IPS DF 6.9 (cell line): Measurements from ENCODE around the gene CSH1.
A peak's percentile ranks its signal among the peaks of the same experiment; 100 is the strongest.
"Not testable (repeated sequence)": the region's sequence is repeated elsewhere in the genome, so short reads cannot be mapped to it uniquely, and the experiment has no call there.

Experiments used
- DNase-seq: peaks from one replicate; pipeline ENCODE4 v3.0.0-alpha.2; 2013; ENCODE audit warnings: low read depth, low spot score
- H3K27ac ChIP-seq: one replicate; pipeline ENCODE4 v1.5.1; 2013; ENCODE audit warnings: low read length, control low read depth
- H3K27me3 ChIP-seq: 2 replicates; pipeline ENCODE4 v1.6.1; 2013; ENCODE audit warnings: mild to moderate bottlenecking, low read length; ENCODE audit not compliant: control insufficient read depth, insufficient read depth
- H3K36me3 ChIP-seq: 2 replicates; pipeline ENCODE4 v1.6.1; 2013; ENCODE audit warnings: low read length; ENCODE audit not compliant: control insufficient read depth, insufficient read depth
- H3K4me1 ChIP-seq: 2 replicates; pipeline ENCODE4 v1.6.1; 2013; ENCODE audit warnings: low read length; ENCODE audit not compliant: control insufficient read depth, insufficient read depth
- H3K4me3 ChIP-seq: 2 replicates; pipeline ENCODE4 v1.5.1; 2013; ENCODE audit warnings: mild to moderate bottlenecking, low read length
- H3K9me3 ChIP-seq: 2 replicates; pipeline ENCODE4 v1.6.1; 2013; ENCODE audit warnings: low read length, inconsistent platforms; ENCODE audit not compliant: control insufficient read depth, insufficient read depth
- WGBS: extraction: QIAGEN DNeasy Blood & Tissue Kit; methylation state at CpG from one replicate; pipeline ENCODE4 v1.1.7; 2013; ENCODE audit warnings: mixed read lengths, missing lambda C conversion rate; ENCODE audit not compliant: insufficient read length, insufficient coverage; 5-methylcytosine and 5-hydroxymethylcytosine counted together

Gene CSH1

GRCh38 chr17:63859257-63859656 is 37.1 kb downstream of the CSH1 start:
- no peak overlapping the region for H3K27ac ChIP-seq
- no peak overlapping the region for H3K4me3 ChIP-seq
- no peaks in the 10 kb centered on the region for H3K36me3 ChIP-seq
- WGBS = no CpG with 5 or more reads among the region's 3 CpGs
- no peaks in the 10 kb centered on the region for H3K4me1 ChIP-seq
- H3K9me3 ChIP-seq = no peaks in the 10 kb centered on the region
- H3K27me3 ChIP-seq = no peaks in the 10 kb centered on the region
- no peak for DNase-seq

GRCh38 chr17:63856425-63856824 is 39.9 kb downstream of the CSH1 start:
- no CpG with 5 or more reads among the region's 8 CpGs for WGBS
- DNase-seq, H3K27ac ChIP-seq, H3K4me3 ChIP-seq, H3K27me3 ChIP-seq, H3K4me1 ChIP-seq, H3K9me3 ChIP-seq, H3K36me3 ChIP-seq: not testable (repeated sequence)

DNA sequence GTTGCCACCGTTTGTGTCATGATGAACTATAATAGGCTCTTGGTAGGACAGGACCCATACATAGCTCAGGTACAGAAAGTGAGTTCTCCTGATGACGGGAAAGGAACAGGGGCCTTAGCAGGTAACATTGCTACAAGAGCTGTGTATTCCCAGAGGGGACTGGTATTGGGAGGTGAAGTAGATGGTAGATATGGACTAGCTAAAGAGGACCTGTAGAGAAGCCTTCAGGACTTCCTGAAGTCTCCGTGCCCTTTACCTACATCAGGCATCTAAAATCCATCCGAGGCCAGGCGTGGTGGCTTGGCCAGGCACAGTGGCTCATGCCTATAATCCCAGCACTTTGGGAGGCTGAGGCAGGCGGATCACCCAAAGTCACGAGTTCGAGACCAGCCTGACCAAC is 41.2 kb downstream of the CSH1 start:
- no peaks in the 10 kb centered on the region for H3K36me3 ChIP-seq
- no CpG with 5 or more reads among the region's 8 CpGs for WGBS

DNA sequence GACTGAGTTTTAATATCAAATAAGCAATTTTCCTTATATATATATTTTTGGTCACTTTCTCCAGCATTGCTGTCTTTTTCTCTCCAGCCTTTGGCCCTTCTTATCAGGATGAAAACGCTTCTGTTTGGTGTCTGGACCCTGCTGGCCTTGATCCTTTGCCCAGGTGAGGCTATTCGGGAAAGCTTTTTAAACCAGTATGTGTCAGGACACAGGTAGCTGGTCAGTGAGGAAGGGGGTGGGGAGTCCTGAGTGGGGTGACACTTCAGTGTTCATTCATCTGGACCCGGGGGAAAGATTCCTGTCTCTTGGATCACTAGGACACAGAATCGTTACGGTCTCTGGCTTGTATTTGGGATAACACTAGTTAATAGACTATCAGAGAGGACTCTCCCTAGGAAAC is 41.7 kb downstream of the CSH1 start:
- no CpG with 5 or more reads among the region's 5 CpGs for WGBS
- DNase-seq = no peak
- Histone ChIP-seq H3K4me1 (no peaks in the 10 kb centered on the region), H3K36me3 (no peaks in the 10 kb centered on the region), H3K4me3 (no peak overlapping the region), H3K9me3 (no peaks in the 10 kb centered on the region), H3K27ac (no peak overlapping the region), H3K27me3 (no peaks in the 10 kb centered on the region; the same call in 1 of the 2 replicates)

More for the DNA sequence above, 41.2 kb downstream of the CSH1 start:
- Histone ChIP-seq H3K4me1 (no peaks in the 10 kb centered on the region), H3K4me3 (no peak overlapping the region), H3K27me3 (no peaks in the 10 kb centered on the region), H3K27ac (no peak overlapping the region), H3K9me3 (no peaks in the 10 kb centered on the region)
- DNase-seq = no peak

DNA sequence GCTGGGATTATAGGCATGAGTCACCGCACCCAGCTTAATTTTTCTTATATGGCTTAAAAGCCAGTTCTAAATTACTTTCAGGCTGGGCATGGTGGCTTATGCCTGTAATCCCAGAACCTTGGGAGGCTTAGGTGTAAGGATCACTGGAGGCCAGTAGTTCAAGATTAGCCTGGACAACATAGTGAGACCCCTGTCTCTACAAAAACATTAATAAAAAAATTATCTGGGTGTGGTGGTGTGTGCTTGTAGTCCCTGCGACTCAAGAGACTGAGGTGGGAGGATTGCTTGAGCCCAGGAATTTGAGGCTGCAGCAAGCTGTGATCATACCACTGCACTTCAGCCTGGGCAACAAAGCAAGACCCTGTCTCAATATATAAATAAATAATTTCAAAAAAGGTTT is 43.1 kb downstream of the CSH1 start:
- no peaks in the 10 kb centered on the region for H3K9me3 ChIP-seq
- no CpG with 5 or more reads among the region's 2 CpGs for WGBS
- H3K27ac ChIP-seq = no peak overlapping the region
- no peak overlapping the region for H3K4me3 ChIP-seq
- H3K36me3 ChIP-seq = no peaks in the 10 kb centered on the region
- DNase-seq = no peak
- no peaks in the 10 kb centered on the region for H3K4me1 ChIP-seq
- peaks cover under 1% of the 10 kb centered on the region; the same call in 1 of the 2 replicates for H3K27me3 ChIP-seq

GRCh38 chr17:63850401-63850800 is 46.0 kb downstream of the CSH1 start:
- no CpG with 5 or more reads among the region's 9 CpGs for WGBS

DNA sequence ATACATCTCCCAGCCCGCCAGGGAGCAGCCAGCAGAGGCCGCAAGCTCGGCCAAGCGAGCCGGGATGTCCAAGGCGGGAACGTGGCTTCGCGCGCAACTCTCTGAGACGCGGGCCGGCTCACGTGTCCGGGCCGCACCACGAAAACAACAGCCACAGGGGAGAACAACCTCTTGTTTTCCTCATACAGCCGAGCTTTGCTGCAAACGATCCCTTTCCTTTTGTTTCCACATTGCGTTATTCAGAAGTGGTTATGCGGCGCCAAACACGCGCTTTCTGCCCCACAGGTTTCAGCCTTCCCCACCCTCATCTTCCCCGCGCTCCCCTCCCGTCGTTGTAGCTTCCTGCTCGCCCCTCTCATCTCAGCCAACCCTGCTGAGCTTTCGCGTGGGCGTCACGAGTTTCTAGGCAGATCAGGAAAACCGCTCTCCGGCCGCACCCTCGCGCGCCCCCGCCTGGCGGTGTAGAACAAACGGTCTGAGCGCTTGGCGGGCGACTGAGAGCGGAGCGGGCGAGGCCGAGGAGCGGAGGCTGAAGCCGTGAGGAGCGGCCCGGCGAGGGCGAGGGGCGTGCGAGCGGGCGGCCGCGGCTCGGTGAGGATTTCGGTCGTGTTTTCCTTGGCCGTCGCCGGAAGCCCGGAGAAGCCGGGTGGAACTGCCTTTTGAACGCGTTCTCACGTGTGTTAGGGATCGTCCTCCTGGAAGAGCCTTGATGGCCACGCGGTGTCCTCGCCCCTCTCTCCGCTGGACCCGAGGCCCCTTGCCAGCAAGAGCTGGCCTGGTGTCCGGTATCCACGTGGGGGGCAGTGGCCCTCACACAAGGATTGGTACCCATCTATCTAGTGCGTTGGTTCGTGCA is 47.3 kb downstream of the CSH1 start:
- DNase-seq = peak; percentile 94
- no CpG with 5 or more reads among the region's 82 CpGs for WGBS
- no peak overlapping the region for H3K27ac ChIP-seq
- peaks cover 2% of the 10 kb centered on the region; the same call in 1 of the 2 replicates for H3K27me3 ChIP-seq
- H3K4me3 ChIP-seq = no peak overlapping the region; the same call in 1 of the 2 replicates
- H3K4me1 ChIP-seq = no peaks in the 10 kb centered on the region
- no peaks in the 10 kb centered on the region for H3K9me3 ChIP-seq
- no peaks in the 10 kb centered on the region for H3K36me3 ChIP-seq

More at GRCh38 chr17:63850401-63850800, 46.0 kb downstream of the CSH1 start:
- H3K4me3 ChIP-seq = no peak overlapping the region
- H3K27ac ChIP-seq = no peak overlapping the region
- H3K9me3 ChIP-seq = no peaks in the 10 kb centered on the region
- H3K4me1 ChIP-seq = no peaks in the 10 kb centered on the region
- H3K36me3 ChIP-seq = no peaks in the 10 kb centered on the region
- no peak for DNase-seq
- H3K27me3 ChIP-seq = peaks cover 2% of the 10 kb centered on the region; the same call in 1 of the 2 replicates

DNA sequence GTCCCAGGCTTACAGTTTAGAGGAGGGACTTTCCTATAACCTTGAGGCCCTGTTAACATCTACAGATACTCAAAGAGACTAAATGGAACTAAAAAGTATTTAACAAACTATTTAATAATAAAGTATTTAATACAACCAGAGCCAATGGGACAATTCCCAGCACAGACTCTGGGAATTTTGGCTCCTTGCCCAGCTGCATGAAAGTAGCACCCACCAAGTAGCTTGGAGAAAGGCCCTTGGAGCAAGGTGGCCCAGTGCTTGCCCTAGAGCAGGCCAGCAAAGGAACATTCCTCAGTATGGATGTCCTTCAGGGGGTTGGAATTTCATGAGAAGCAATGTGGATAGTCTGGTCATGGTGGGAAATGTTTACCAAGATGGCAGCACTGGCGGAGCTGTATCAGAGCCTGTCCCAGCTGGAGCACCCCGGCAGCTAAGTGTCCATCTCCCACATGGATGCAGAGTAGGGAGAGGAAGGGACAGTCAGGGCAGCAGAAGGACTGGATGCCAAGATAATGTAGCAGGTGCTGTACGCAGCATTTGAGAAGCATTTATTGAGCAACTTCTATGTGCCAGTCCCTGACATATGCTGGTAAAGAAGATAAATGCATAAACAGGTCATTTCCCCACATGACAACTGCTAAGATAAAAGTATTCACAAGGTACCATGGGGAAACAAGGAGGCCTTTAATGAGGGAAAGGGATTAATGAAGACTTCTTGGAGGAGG is 48.7 kb downstream of the CSH1 start:
- WGBS = no CpG with 5 or more reads among the region's 3 CpGs
- DNase-seq = no peak
- no peak overlapping the region for H3K27ac ChIP-seq
- no peak overlapping the region for H3K4me3 ChIP-seq
- no peaks in the 10 kb centered on the region for H3K4me1 ChIP-seq
- H3K36me3 ChIP-seq = no peaks in the 10 kb centered on the region
- no peaks in the 10 kb centered on the region for H3K9me3 ChIP-seq
- H3K27me3 ChIP-seq = peaks cover 2% of the 10 kb centered on the region; the same call in 1 of the 2 replicates

DNA sequence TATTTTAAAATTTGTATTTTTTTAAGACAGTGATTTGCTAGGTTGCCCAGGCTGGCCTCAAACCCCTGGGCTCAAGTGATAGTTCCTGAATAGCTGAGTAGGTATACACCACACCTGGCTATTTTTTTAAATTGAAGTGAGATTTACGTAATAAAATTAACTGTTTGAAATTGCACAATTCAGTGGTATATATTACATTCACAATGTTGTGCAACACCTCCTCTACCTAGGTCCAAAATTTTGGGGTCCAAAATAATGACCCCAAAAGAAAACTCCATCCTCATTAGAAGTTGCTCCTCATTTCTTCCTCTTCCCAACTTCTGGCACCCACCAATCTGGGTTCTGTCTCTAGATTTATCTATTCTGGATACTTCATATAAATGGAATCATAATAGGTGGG is 50.9 kb downstream of the CSH1 start:
- Histone ChIP-seq H3K36me3 (no peaks in the 10 kb centered on the region), H3K4me3 (no peak overlapping the region), H3K4me1 (peaks cover 3% of the 10 kb centered on the region), H3K9me3 (no peaks in the 10 kb centered on the region), H3K27me3 (peaks cover 2% of the 10 kb centered on the region; the same call in 1 of the 2 replicates), H3K27ac (no peak overlapping the region)
- DNase-seq = no peak
- no CpG with 5 or more reads among the region's 1 CpG for WGBS
